Bronchial epithelial cell (primary cell): ENCODE results near the gene CFL1. TPM values are rescaled to one million over a fixed set of nuclear protein-coding genes. Genes with fewer than 3 reads are reported as not detected.
A peak's percentile ranks its signal among the peaks of the same experiment; 100 is the strongest.

Experiments
- DNase-seq: peaks from one replicate; pipeline ENCODE4 v3.0.0-alpha.2; 2010; ENCODE audit warnings: low read depth
- FAIRE-seq: peaks from 2 replicates; lab custom pipeline; 2011; peaks lifted over from hg19 to GRCh38; lab: Jason Lieb, UNC
- H3K27me3 ChIP-seq: 2 replicates; pipeline ENCODE4 v1.5.1; 2011; ENCODE audit warnings: low read length; ENCODE audit not compliant: control insufficient read depth, insufficient read depth
- H3K36me3 ChIP-seq: 2 replicates; pipeline ENCODE4 v1.5.1; 2011; ENCODE audit warnings: low read length; ENCODE audit not compliant: control insufficient read depth, insufficient read depth
- H3K4me3 ChIP-seq: 2 replicates; pipeline ENCODE4 v1.5.1; 2011; ENCODE audit warnings: mild to moderate bottlenecking, low read depth, low read length, control low read depth
- CTCF ChIP-seq: IDR thresholded peaks from 2 replicates; pipeline ENCODE4 v1.5.1; 2011; ENCODE audit warnings: mild to moderate bottlenecking, moderate library complexity, low read length, control low read depth, inconsistent platforms; ENCODE audit not compliant: insufficient read depth, severe bottlenecking
- total RNA-seq: library from RNA; depleted of rRNA; stranded (reverse); fragments of >200 nt; gene quantifications from 2 replicates; pipeline ENCODE4 v1.2.1, GENCODE V29; 2014

CFL1 gene
- total RNA-seq, 1 donor from 2014 or later, result 764 TPM

- FAIRE-seq, result no peak
- no peak for TF ChIP-seq CTCF
- no peak for DNase-seq
- peak overlapping the region; percentile 98 for H3K4me3 ChIP-seq
- peaks cover 40% of the 10 kb centered on the region for H3K36me3 ChIP-seq
- H3K27me3 ChIP-seq, result no peaks in the 10 kb centered on the region
These were observed 504 bp downstream of the CFL1 start for GRCh38 chr11:65857500-65857852.

GRCh38 chr11:65856689-65857499 is 1.1 kb downstream of the CFL1 start:
- FAIRE-seq, result no peak
- Histone ChIP-seq H3K36me3 (peaks cover 37% of the 10 kb centered on the region), H3K27me3 (no peaks in the 10 kb centered on the region), H3K4me3 (peak overlapping the region; percentile 98)
- DNase-seq, result peak; percentile 47
- TF ChIP-seq CTCF, result no peak

GRCh38 chr11:65855927-65856363 is 2.0 kb downstream of the CFL1 start:
- H3K27me3 ChIP-seq, result no peaks in the 10 kb centered on the region
- DNase-seq, result no peak
- peaks cover 34% of the 10 kb centered on the region for H3K36me3 ChIP-seq
- no peak overlapping the region for H3K4me3 ChIP-seq
- TF ChIP-seq CTCF, result no peak
- FAIRE-seq, result no peak

GRCh38 chr11:65854852-65855837 is 2.8 kb downstream of the CFL1 start:
- no peak for TF ChIP-seq CTCF
- DNase-seq, result no peak
- FAIRE-seq, result no peak

GRCh38 chr11:65854161-65854592 is 3.8 kb downstream of the CFL1 start:
- Histone ChIP-seq H3K36me3 (peaks cover 34% of the 10 kb centered on the region), H3K4me3 (no peak overlapping the region), H3K27me3 (no peaks in the 10 kb centered on the region)
- no peak for TF ChIP-seq CTCF
- FAIRE-seq (no peak), DNase-seq (no peak)

More at GRCh38 chr11:65854852-65855837, 2.8 kb downstream of the CFL1 start:
- Histone ChIP-seq H3K36me3 (peaks cover 34% of the 10 kb centered on the region), H3K27me3 (no peaks in the 10 kb centered on the region), H3K4me3 (no peak overlapping the region)
